DND-41 (cell line): ENCODE results near the gene KCNMB1.

ENCODE experiments used
- ATAC-seq: fragments of 200-7000 bp; cut with Tn5 transposase; 3 replicates; pipeline ENCODE4 v1.9.1; 2021; ENCODE audit warnings: low read depth; ENCODE audit not compliant: insufficient read depth
- DNase-seq: peaks from one replicate; pipeline ENCODE4 v3.0.0-alpha.2; 2020
- H2AFZ ChIP-seq: 2 replicates; pipeline ENCODE4 v1.6.0; 2012; ENCODE audit warnings: low read depth, low read length
- H3K27ac ChIP-seq: 2 replicates; pipeline ENCODE4 v1.5.1; 2012; ENCODE audit warnings: low read length, inconsistent platforms
- H3K27me3 ChIP-seq: fragments of 200-600 bp; sonication (generic); 2 replicates; pipeline ENCODE4 v1.6.0; 2012; ENCODE audit warnings: low read length, mild to moderate bottlenecking, inconsistent platforms; ENCODE audit not compliant: insufficient read depth, poor library complexity
- H3K36me3 ChIP-seq: 2 replicates; pipeline ENCODE4 v1.5.1; 2012; ENCODE audit warnings: low read length, inconsistent platforms; ENCODE audit not compliant: insufficient read depth
- H3K4me1 ChIP-seq: 2 replicates; pipeline ENCODE4 v1.5.1; 2012; ENCODE audit warnings: mild to moderate bottlenecking, low read length; ENCODE audit not compliant: insufficient read depth
- H3K4me2 ChIP-seq: 2 replicates; pipeline ENCODE4 v1.6.0; 2012; ENCODE audit warnings: mild to moderate bottlenecking, moderate library complexity, low read length, inconsistent platforms; ENCODE audit not compliant: insufficient read depth
- H3K4me3 ChIP-seq, 2 experiments: fragments of 200-600 bp in 1 of 2; shearing (Covaris generic) in 1 of 2; 2 replicates each; pipeline ENCODE4 v1.5.1; 2012 to 2016; ENCODE audit warnings: inconsistent platforms in 2 of 2, low read length in 2 of 2, mild to moderate bottlenecking in 2 of 2, low read depth in 1 of 2, moderate library complexity in 1 of 2
- H3K79me2 ChIP-seq: 2 replicates; pipeline ENCODE4 v1.6.0; 2012; ENCODE audit warnings: low read length, inconsistent platforms; ENCODE audit not compliant: insufficient read depth
- H3K9ac ChIP-seq: 2 replicates; pipeline ENCODE4 v1.6.0; 2012; ENCODE audit warnings: low read depth, mild to moderate bottlenecking, inconsistent platforms, low read length, moderate library complexity
- H3K9me3 ChIP-seq: 2 replicates; pipeline ENCODE4 v1.5.1; 2012; ENCODE audit warnings: low read length, moderate library complexity, mild to moderate bottlenecking, inconsistent platforms; ENCODE audit not compliant: insufficient read depth, severe bottlenecking
- H4K20me1 ChIP-seq: 2 replicates; pipeline ENCODE4 v1.6.0; 2012; ENCODE audit warnings: low read length; ENCODE audit not compliant: insufficient read depth
- EZH2 ChIP-seq: IDR thresholded peaks from 3 replicates; pipeline ENCODE4 v1.6.1; 2012; ENCODE audit warnings: borderline replicate concordance, low read depth, mild to moderate bottlenecking, moderate library complexity, low read length, inconsistent platforms; ENCODE audit not compliant: severe bottlenecking
- TF ChIP-seq, protein P1 (sequence below): IDR thresholded peaks from 2 replicates; pipeline ENCODE4 v1.5.1; 2012; ENCODE audit warnings: borderline replicate concordance, low read length, moderate library complexity, mild to moderate bottlenecking; ENCODE audit not compliant: poor library complexity, severe bottlenecking; ENCODE audit errors: extremely low read depth

Gene KCNMB1

DNA sequence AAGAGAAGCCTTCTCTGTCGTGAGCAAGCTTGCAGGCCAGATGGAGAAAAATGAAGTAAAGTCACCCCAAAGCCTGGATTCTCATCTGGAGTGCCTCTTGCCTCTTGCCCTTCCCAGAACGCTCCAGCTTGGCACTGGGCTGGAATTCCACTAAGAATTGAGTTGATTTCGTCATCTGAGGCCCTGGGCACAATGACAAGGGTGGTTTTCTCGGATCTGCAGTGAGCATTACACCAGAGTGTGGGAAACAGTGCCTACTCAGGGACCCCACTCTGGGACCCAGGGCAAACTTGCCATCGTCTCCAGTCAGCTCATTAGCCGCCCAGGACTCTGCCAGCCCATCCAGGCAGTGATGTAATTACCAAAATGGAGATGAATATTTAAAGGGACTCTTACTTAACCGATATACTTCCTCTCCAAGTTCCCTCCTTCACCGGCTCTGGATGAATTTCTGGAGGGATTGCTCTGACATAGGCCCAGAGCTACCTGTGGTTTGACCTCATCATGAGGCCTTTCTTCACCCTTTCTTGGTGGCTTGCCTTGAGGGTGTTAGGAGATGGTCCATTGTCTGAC is 46.9 kb downstream of the KCNMB1 start:
- no peaks in the 10 kb centered on the region for H3K4me1 ChIP-seq
- no peaks in the 10 kb centered on the region for H4K20me1 ChIP-seq
- H2AFZ ChIP-seq = no peak overlapping the region
- ATAC-seq = no peak
- no peaks in the 10 kb centered on the region for H3K36me3 ChIP-seq
- H3K79me2 ChIP-seq = no peaks in the 10 kb centered on the region
- no peak overlapping the region for H3K9ac ChIP-seq
- peaks cover 4% of the 10 kb centered on the region for H3K9me3 ChIP-seq
- no peak for DNase-seq
- TF ChIP-seq, protein P1, sequence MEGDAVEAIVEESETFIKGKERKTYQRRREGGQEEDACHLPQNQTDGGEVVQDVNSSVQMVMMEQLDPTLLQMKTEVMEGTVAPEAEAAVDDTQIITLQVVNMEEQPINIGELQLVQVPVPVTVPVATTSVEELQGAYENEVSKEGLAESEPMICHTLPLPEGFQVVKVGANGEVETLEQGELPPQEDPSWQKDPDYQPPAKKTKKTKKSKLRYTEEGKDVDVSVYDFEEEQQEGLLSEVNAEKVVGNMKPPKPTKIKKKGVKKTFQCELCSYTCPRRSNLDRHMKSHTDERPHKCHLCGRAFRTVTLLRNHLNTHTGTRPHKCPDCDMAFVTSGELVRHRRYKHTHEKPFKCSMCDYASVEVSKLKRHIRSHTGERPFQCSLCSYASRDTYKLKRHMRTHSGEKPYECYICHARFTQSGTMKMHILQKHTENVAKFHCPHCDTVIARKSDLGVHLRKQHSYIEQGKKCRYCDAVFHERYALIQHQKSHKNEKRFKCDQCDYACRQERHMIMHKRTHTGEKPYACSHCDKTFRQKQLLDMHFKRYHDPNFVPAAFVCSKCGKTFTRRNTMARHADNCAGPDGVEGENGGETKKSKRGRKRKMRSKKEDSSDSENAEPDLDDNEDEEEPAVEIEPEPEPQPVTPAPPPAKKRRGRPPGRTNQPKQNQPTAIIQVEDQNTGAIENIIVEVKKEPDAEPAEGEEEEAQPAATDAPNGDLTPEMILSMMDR = no peak
- TF ChIP-seq EZH2 = no peak
- H3K27ac ChIP-seq = no peak overlapping the region
- H3K4me2 ChIP-seq = no peak overlapping the region
- no peak overlapping the region for H3K4me3 ChIP-seq
- H3K27me3 ChIP-seq = no peaks in the 10 kb centered on the region

DNA sequence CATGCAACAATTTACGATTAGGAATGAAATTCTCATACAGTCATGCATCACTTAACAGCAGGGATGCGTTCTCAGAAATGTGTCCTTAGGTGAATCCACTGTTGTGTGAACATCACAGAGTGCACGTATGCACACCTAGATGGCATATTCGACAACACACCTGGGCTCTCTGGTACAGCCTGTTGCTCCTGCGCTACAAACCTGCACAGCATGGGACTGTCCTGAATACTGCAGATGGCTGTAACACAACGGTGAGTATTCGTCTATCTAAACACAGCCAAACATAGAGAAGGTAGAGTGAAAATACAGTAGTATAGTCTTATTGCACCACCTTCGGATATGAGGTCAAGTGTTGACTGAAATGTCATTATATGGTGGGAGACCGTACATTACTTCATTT is 47.6 kb downstream of the KCNMB1 start:
- H3K4me2 ChIP-seq = no peak overlapping the region
- no peak overlapping the region for H3K4me3 ChIP-seq
- H3K9me3 ChIP-seq = peaks cover 4% of the 10 kb centered on the region
- ATAC-seq (no peak), DNase-seq (no peak)
- TF ChIP-seq EZH2 = no peak
- TF ChIP-seq, protein P1 = no peak
- no peak overlapping the region for H2AFZ ChIP-seq
- H4K20me1 ChIP-seq = no peaks in the 10 kb centered on the region
- no peaks in the 10 kb centered on the region for H3K79me2 ChIP-seq
- H3K9ac ChIP-seq = no peak overlapping the region
- H3K27ac ChIP-seq = no peak overlapping the region
- no peaks in the 10 kb centered on the region for H3K36me3 ChIP-seq
- H3K27me3 ChIP-seq = no peaks in the 10 kb centered on the region
- H3K4me1 ChIP-seq = no peaks in the 10 kb centered on the region

DNA sequence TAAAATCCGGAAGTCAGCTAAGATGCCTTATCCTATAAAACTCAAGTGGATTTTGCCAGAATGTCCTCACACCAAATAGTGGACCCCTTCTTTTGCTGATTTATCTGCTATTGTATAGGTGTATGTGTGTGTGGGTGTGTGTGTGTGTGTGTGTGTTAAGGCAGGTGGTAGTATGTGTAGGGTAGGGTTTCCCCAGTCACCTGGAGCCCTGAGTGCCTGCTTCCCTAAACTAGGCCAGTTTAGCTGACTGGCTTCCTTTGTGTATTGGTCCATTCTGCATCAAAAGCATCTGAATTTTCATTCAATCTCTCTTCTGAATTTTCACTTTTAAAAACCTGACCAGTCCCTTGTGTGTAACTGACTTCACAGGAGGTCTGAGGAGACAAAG is 49.4 kb downstream of the KCNMB1 start:
- no peak overlapping the region for H3K27ac ChIP-seq
- no peak overlapping the region for H2AFZ ChIP-seq
- H4K20me1 ChIP-seq = no peaks in the 10 kb centered on the region
- H3K36me3 ChIP-seq = no peaks in the 10 kb centered on the region
- DNase-seq (no peak), ATAC-seq (no peak)
- H3K79me2 ChIP-seq = no peaks in the 10 kb centered on the region
- no peaks in the 10 kb centered on the region for H3K27me3 ChIP-seq
- no peak overlapping the region for H3K4me2 ChIP-seq
- H3K4me1 ChIP-seq = no peaks in the 10 kb centered on the region
- no peak for TF ChIP-seq EZH2
- TF ChIP-seq, protein P1 = no peak
- no peak overlapping the region for H3K9ac ChIP-seq
- no peak overlapping the region for H3K4me3 ChIP-seq
- H3K9me3 ChIP-seq = peaks cover 4% of the 10 kb centered on the region
